ENCODE results near the gene SHH.

SHH gene

GRCh38 chr7:155831807-155832524 is 19.7 kb upstream of the SHH start:
- Histone ChIP-seq H3K23ac (ENCODE audit: low read length) (no peak overlapping the region), H4K5ac (ENCODE audit: low read length) (no peak overlapping the region), H3K79me2 (ENCODE audit: control insufficient read depth, insufficient read depth, low read length) (no peaks in the 10 kb centered on the region), H3K27ac (ENCODE audit: low read depth, low read length) (no peak overlapping the region), H3K27me3 (ENCODE audit: insufficient read depth, low read length, poor library complexity) (no peaks in the 10 kb centered on the region), H3K18ac (ENCODE audit: low read length) (no peak overlapping the region), H3K9ac (ENCODE audit: low read length) (no peak overlapping the region), H3K56ac (ENCODE audit: low read length) (no peak overlapping the region), H3K79me1 (ENCODE audit: low read length) (no peaks in the 10 kb centered on the region), H3K36me3 (ENCODE audit: control insufficient read depth, insufficient read depth, low read length) (no peaks in the 10 kb centered on the region), H2AK5ac (ENCODE audit: low read length) (no peak overlapping the region), H2BK15ac (replicated peaks; ENCODE audit: low read depth) (no peak overlapping the region), H4K8ac (ENCODE audit: low read depth, low read length) (no peak overlapping the region), H3K4me3 (ENCODE audit: low read length) (no peak overlapping the region), H2BK120ac (ENCODE audit: low read depth, low read length) (no peak overlapping the region), H3K4me2 (ENCODE audit: low read length) (no peak overlapping the region), H3K4ac (ENCODE audit: low read depth, low read length) (no peak overlapping the region), H3K4me1 (ENCODE audit: control insufficient read depth, low read depth, low read length) (no peaks in the 10 kb centered on the region), H2BK5ac (ENCODE audit: low read length) (no peak overlapping the region)
- no peak for DNase-seq
- no CpG with 5 or more reads among the region's 18 CpGs for WGBS (ENCODE audit: extremely low coverage, insufficient coverage, low lambda C conversion rate)

GRCh38 chr7:155830961-155831806 is 18.9 kb upstream of the SHH start:
- Histone ChIP-seq H3K27ac (ENCODE audit: low read depth, low read length) (no peak overlapping the region), H4K5ac (ENCODE audit: low read length) (no peak overlapping the region), H3K4me1 (ENCODE audit: control insufficient read depth, low read depth, low read length) (no peaks in the 10 kb centered on the region), H4K8ac (ENCODE audit: low read depth, low read length) (no peak overlapping the region), H3K27me3 (ENCODE audit: insufficient read depth, low read length, poor library complexity) (no peaks in the 10 kb centered on the region), H2BK5ac (ENCODE audit: low read length) (no peak overlapping the region), H3K23ac (ENCODE audit: low read length) (no peak overlapping the region), H3K79me1 (ENCODE audit: low read length) (no peaks in the 10 kb centered on the region), H3K4me3 (ENCODE audit: low read length) (no peak overlapping the region), H3K56ac (ENCODE audit: low read length) (no peak overlapping the region), H3K36me3 (ENCODE audit: control insufficient read depth, insufficient read depth, low read length) (no peaks in the 10 kb centered on the region), H3K4me2 (ENCODE audit: low read length) (no peak overlapping the region), H2AK5ac (ENCODE audit: low read length) (no peak overlapping the region), H3K18ac (ENCODE audit: low read length) (no peak overlapping the region), H3K9ac (ENCODE audit: low read length) (no peak overlapping the region), H2BK120ac (ENCODE audit: low read depth, low read length) (no peak overlapping the region), H2BK15ac (replicated peaks; ENCODE audit: low read depth) (no peak overlapping the region), H3K4ac (ENCODE audit: low read depth, low read length) (no peak overlapping the region), H3K79me2 (ENCODE audit: control insufficient read depth, insufficient read depth, low read length) (no peaks in the 10 kb centered on the region)
- DNase-seq, result no peak
- no CpG with 5 or more reads among the region's 46 CpGs for WGBS (ENCODE audit: extremely low coverage, insufficient coverage, low lambda C conversion rate)

DNA sequence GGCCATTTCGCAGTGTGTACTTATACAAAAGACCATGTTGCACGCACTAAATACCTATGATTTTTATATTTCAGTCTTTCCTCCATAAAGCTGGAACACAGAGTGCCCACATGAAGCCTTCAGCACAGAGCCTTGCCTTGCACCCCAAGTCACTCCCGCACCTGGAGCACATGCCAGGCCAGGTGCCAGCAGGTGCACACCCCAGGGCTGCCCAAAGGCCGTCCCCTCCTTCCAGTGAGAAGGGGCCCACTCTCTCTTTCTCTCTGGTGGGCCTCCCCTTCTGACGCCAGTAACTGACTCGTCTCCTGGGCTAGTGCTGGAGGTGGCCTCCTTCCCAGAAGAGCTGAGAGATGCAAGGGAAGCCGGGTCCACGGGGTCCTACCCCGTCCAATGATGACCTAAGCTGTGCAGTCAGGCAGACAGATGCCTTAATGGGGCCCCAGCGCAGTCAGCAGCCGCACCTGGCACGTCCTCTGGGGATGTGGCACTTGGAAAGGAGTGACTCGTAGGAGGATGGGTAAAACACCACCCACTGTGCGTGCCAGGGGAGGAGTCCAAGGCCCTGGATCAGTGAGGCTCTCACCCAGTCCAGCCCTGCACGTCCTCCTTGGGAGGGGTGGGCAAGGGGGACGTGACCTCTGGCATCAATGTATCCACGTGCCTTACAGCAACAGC is 17.7 kb upstream of the SHH start:
- Histone ChIP-seq H3K18ac (ENCODE audit: low read length) (no peak overlapping the region), H2BK120ac (ENCODE audit: low read depth, low read length) (no peak overlapping the region), H3K4me1 (ENCODE audit: control insufficient read depth, low read depth, low read length) (no peaks in the 10 kb centered on the region), H2BK5ac (ENCODE audit: low read length) (no peak overlapping the region), H3K4me2 (ENCODE audit: low read length) (no peak overlapping the region), H3K23ac (ENCODE audit: low read length) (no peak overlapping the region), H2AK5ac (ENCODE audit: low read length) (no peak overlapping the region), H3K79me1 (ENCODE audit: low read length) (no peaks in the 10 kb centered on the region), H3K36me3 (ENCODE audit: control insufficient read depth, insufficient read depth, low read length) (no peaks in the 10 kb centered on the region), H3K27ac (ENCODE audit: low read depth, low read length) (no peak overlapping the region), H3K4me3 (ENCODE audit: low read length) (no peak overlapping the region), H2BK15ac (replicated peaks; ENCODE audit: low read depth) (no peak overlapping the region), H4K8ac (ENCODE audit: low read depth, low read length) (no peak overlapping the region), H3K4ac (ENCODE audit: low read depth, low read length) (no peak overlapping the region), H3K79me2 (ENCODE audit: control insufficient read depth, insufficient read depth, low read length) (no peaks in the 10 kb centered on the region), H3K56ac (ENCODE audit: low read length) (no peak overlapping the region), H4K5ac (ENCODE audit: low read length) (no peak overlapping the region), H3K27me3 (ENCODE audit: insufficient read depth, low read length, poor library complexity) (no peaks in the 10 kb centered on the region), H3K9ac (ENCODE audit: low read length) (no peak overlapping the region)
- no peak for DNase-seq
- no CpG with 5 or more reads among the region's 17 CpGs for WGBS (ENCODE audit: extremely low coverage, insufficient coverage, low lambda C conversion rate)

- Histone ChIP-seq H3K27me3 (ENCODE audit: insufficient read depth, low read length, poor library complexity) (no peaks in the 10 kb centered on the region), H4K8ac (ENCODE audit: low read depth, low read length) (no peak overlapping the region), H3K56ac (ENCODE audit: low read length) (no peak overlapping the region), H2BK15ac (replicated peaks; ENCODE audit: low read depth) (no peak overlapping the region), H3K9ac (ENCODE audit: low read length) (no peak overlapping the region), H3K79me1 (ENCODE audit: low read length) (no peaks in the 10 kb centered on the region), H3K4me3 (ENCODE audit: low read length) (no peak overlapping the region), H3K18ac (ENCODE audit: low read length) (no peak overlapping the region), H3K79me2 (ENCODE audit: control insufficient read depth, insufficient read depth, low read length) (no peaks in the 10 kb centered on the region), H3K36me3 (ENCODE audit: control insufficient read depth, insufficient read depth, low read length) (no peaks in the 10 kb centered on the region), H3K23ac (ENCODE audit: low read length) (no peak overlapping the region), H2BK5ac (ENCODE audit: low read length) (no peak overlapping the region), H2BK120ac (ENCODE audit: low read depth, low read length) (no peak overlapping the region), H3K4me2 (ENCODE audit: low read length) (no peak overlapping the region), H3K4ac (ENCODE audit: low read depth, low read length) (no peak overlapping the region), H4K5ac (ENCODE audit: low read length) (no peak overlapping the region), H3K4me1 (ENCODE audit: control insufficient read depth, low read depth, low read length) (no peaks in the 10 kb centered on the region), H3K27ac (ENCODE audit: low read depth, low read length) (no peak overlapping the region), H2AK5ac (ENCODE audit: low read length) (no peak overlapping the region)
- no peak for DNase-seq
- WGBS (ENCODE audit: extremely low coverage, insufficient coverage, low lambda C conversion rate), result no CpG with 5 or more reads among the region's 3 CpGs
These were observed 13.1 kb upstream of the SHH start for GRCh38 chr7:155825336-155825735.

DNA sequence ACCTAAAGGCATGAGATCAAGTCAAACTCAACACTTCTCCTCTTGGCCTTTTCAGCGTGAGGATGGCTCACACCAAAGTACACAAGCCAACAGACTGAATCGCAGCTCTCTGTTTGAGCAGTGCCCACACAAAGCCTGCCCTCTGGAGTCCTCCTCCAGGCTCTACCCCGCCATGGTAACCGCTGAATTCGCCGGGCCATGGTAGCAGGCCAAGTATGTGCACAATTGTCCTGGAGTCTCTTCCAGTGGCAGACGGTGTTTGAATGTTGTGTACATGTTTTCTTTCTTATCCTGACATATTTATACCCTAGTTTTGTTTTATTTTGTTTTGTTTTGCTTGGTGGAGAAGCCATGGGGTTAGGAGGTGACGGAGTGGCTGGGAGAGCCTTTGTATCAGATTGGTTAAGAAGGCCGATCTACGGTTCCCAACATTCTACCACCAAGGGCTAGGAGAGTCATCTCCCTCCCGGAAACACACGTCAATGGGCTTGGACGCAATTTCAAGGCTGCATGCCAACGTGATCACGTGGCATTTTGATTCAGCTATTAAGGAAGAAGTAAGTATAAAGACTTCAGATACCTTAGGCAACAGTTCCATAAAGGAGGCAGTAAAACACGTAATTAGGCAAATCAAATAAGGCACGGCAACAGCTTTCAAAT is 12.1 kb upstream of the SHH start:
- Histone ChIP-seq H3K56ac (ENCODE audit: low read length) (no peak overlapping the region), H3K79me1 (ENCODE audit: low read length) (no peaks in the 10 kb centered on the region), H3K36me3 (ENCODE audit: control insufficient read depth, insufficient read depth, low read length) (no peaks in the 10 kb centered on the region), H2BK5ac (ENCODE audit: low read length) (no peak overlapping the region), H3K9ac (ENCODE audit: low read length) (no peak overlapping the region), H3K27ac (ENCODE audit: low read depth, low read length) (no peak overlapping the region), H3K4me3 (ENCODE audit: low read length) (no peak overlapping the region), H2BK120ac (ENCODE audit: low read depth, low read length) (no peak overlapping the region), H3K4me1 (ENCODE audit: control insufficient read depth, low read depth, low read length) (no peaks in the 10 kb centered on the region), H3K79me2 (ENCODE audit: control insufficient read depth, insufficient read depth, low read length) (no peaks in the 10 kb centered on the region), H2AK5ac (ENCODE audit: low read length) (no peak overlapping the region), H4K5ac (ENCODE audit: low read length) (no peak overlapping the region), H3K18ac (ENCODE audit: low read length) (no peak overlapping the region), H2BK15ac (replicated peaks; ENCODE audit: low read depth) (no peak overlapping the region), H3K4ac (ENCODE audit: low read depth, low read length) (no peak overlapping the region), H3K23ac (ENCODE audit: low read length) (no peak overlapping the region), H3K4me2 (ENCODE audit: low read length) (no peak overlapping the region), H3K27me3 (ENCODE audit: insufficient read depth, low read length, poor library complexity) (no peaks in the 10 kb centered on the region), H4K8ac (ENCODE audit: low read depth, low read length) (no peak overlapping the region)
- WGBS (ENCODE audit: extremely low coverage, insufficient coverage, low lambda C conversion rate), result no CpG with 5 or more reads among the region's 17 CpGs
- no peak for DNase-seq

Data from mesendoderm (in vitro differentiated cells).